ENCODE data around the gene RIC8B.

DNA sequence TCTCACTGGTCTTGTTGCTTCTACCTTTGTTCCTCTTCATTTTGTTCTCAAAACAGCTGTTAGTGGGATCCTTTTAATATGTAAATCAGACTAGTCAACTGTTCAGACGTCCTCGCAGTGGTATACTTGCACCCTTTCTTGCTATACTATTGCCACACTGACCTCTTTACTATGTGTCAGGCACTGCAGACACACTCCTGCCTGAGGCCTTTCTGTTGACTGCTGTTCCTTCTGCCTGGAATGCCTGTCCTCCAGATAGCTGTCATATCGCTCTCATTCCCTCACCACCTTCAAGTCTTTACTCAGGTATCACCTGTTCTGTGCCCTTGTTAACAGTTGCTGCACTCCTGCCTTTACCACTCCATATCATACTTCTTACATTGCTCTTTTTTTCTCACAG is 91.2 kb downstream of the RIC8B start:
- TF ChIP-seq SUZ12 (IDR thresholded peaks at IDR 0.05; ENCODE audit: extremely low read depth, insufficient read depth, insufficient read length) (no peak), YY1 (IDR thresholded peaks at IDR 0.05; ENCODE audit: insufficient read depth, insufficient read length) (no peak), ZNF274 (IDR thresholded peaks at IDR 0.05; ENCODE audit: low read depth, low read length) (no peak)
